Neural progenitor cell (in vitro differentiated cells): ENCODE measurements around the gene NCKAP5. TPM values are rescaled to one million over a fixed set of nuclear protein-coding genes. Genes with fewer than 3 reads are reported as not detected.

ENCODE experiments used
- DNase-seq: peaks from one replicate; pipeline ENCODE4 v3.0.0-alpha.2; 2016; ENCODE audit warnings: low spot score
- H2AFZ ChIP-seq: fragments of 200-600 bp; sonication (generic); replicated peaks from 2 replicates; pipeline ENCODE4 v1.6.1; 2016; ENCODE audit warnings: antibody characterized with exemption
- H3F3A ChIP-seq: fragments of 200-600 bp; sonication (generic); 2 replicates; pipeline ENCODE4 v1.6.1; 2016; ENCODE audit warnings: antibody characterized with exemption, low read depth
- H3K27ac ChIP-seq: fragments of 200-600 bp; sonication (generic); 2 replicates; pipeline ENCODE4 v1.5.1; 2016; ENCODE audit warnings: mild to moderate bottlenecking
- H3K27me3 ChIP-seq: fragments of 200-600 bp; sonication (generic); 2 replicates; pipeline ENCODE4 v1.6.1; 2016; ENCODE audit warnings: mild to moderate bottlenecking, moderate library complexity
- H3K36me3 ChIP-seq: fragments of 200-600 bp; sonication (generic); 2 replicates; pipeline ENCODE4 v1.5.1; 2016
- H3K4me1 ChIP-seq: fragments of 200-600 bp; sonication (generic); 2 replicates; pipeline ENCODE4 v1.6.1; 2016; ENCODE audit warnings: mixed run types
- H3K4me2 ChIP-seq: fragments of 200-600 bp; sonication (generic); 2 replicates; pipeline ENCODE4 v1.6.1; 2016
- H3K4me3 ChIP-seq: fragments of 200-600 bp; sonication (generic); 2 replicates; pipeline ENCODE4 v1.5.1; 2016
- H3K79me2 ChIP-seq: fragments of 200-600 bp; sonication (generic); 2 replicates; pipeline ENCODE4 v1.6.1; 2016; ENCODE audit warnings: low read depth
- H3K9ac ChIP-seq: fragments of 200-600 bp; sonication (generic); 2 replicates; pipeline ENCODE4 v1.6.1; 2016
- H3K9me3 ChIP-seq: fragments of 200-600 bp; sonication (generic); 2 replicates; pipeline ENCODE4 v1.5.1; 2016; ENCODE audit warnings: low read depth
- H4K20me1 ChIP-seq: fragments of 200-600 bp; sonication (generic); 2 replicates; pipeline ENCODE4 v1.6.1; 2016; ENCODE audit warnings: low read depth
- H3K27ac Mint-ChIP-seq: 3 replicates; pipeline ENCODE4 v1.8.0; 2021; ENCODE audit warnings: mixed read lengths
- H3K27me3 Mint-ChIP-seq: 2 replicates; pipeline ENCODE4 v1.8.0; 2022; ENCODE audit warnings: low read depth, mild to moderate bottlenecking, inconsistent platforms, moderate library complexity, mixed read lengths; ENCODE audit not compliant: insufficient read depth
- H3K36me3 Mint-ChIP-seq: 3 replicates; pipeline ENCODE4 v1.8.0; 2021; ENCODE audit warnings: mixed read lengths
- H3K4me1 Mint-ChIP-seq: 3 replicates; pipeline ENCODE4 v1.8.0; 2021; ENCODE audit warnings: mixed read lengths
- H3K4me3 Mint-ChIP-seq: 3 replicates; pipeline ENCODE4 v1.8.0; 2021; ENCODE audit warnings: mild to moderate bottlenecking, moderate library complexity, mixed read lengths
- H3K9me3 Mint-ChIP-seq: 3 replicates; pipeline ENCODE4 v1.8.0; 2020; ENCODE audit warnings: mixed read lengths
- CTCF ChIP-seq: fragments of 200-600 bp; sonication (generic); IDR thresholded peaks from 2 replicates; pipeline ENCODE4 v1.5.1; 2017; ENCODE audit warnings: antibody characterized with exemption, mild to moderate bottlenecking
- EZH2 ChIP-seq: fragments of 200-600 bp; sonication (generic); IDR thresholded peaks from 2 replicates; pipeline ENCODE4 v1.6.1; 2017; ENCODE audit warnings: antibody characterized with exemption, mild to moderate bottlenecking, moderate library complexity
- EZH2phosphoT487 ChIP-seq: fragments of 200-600 bp; sonication (generic); IDR thresholded peaks from 2 replicates; pipeline ENCODE4 v1.6.1; 2017; ENCODE audit warnings: antibody characterized with exemption
- total RNA-seq: library from RNA; depleted of rRNA; stranded (reverse); fragments of >200 nt; gene quantifications from 2 replicates; pipeline ENCODE4 v1.2.3, GENCODE V29; 2015; ENCODE audit warnings: low replicate concordance

The NCKAP5 gene
- total RNA-seq, 1 donor from 2014 or later, result 0.47 TPM

GRCh38 chr2:133431289-133431688 is 137.0 kb downstream of the NCKAP5 start:
- TF ChIP-seq EZH2 (no peak), EZH2phosphoT487 (no peak), CTCF (no peak)
- Histone ChIP-seq H3K4me3 (no peak overlapping the region), H3K4me2 (no peak overlapping the region), H3K36me3 (no peaks in the 10 kb centered on the region), H3K9me3 (no peaks in the 10 kb centered on the region), H2AFZ (peak overlapping the region; percentile 38), H3K27ac (no peak overlapping the region), H3K27me3 (no peaks in the 10 kb centered on the region), H3K9ac (no peak overlapping the region), H4K20me1 (no peaks in the 10 kb centered on the region), H3F3A (no peaks in the 10 kb centered on the region), H3K79me2 (no peaks in the 10 kb centered on the region), H3K4me1 (no peaks in the 10 kb centered on the region)
- no peak for DNase-seq
- no peaks in the 10 kb centered on the region for H3K27me3 Mint-ChIP-seq
- peaks cover 3% of the 10 kb centered on the region for H3K9me3 Mint-ChIP-seq
- peaks cover 2% of the 10 kb centered on the region for H3K36me3 Mint-ChIP-seq
- peaks cover 17% of the 10 kb centered on the region for H3K4me1 Mint-ChIP-seq
- H3K27ac Mint-ChIP-seq, result no peak overlapping the region
- no peak overlapping the region for H3K4me3 Mint-ChIP-seq

- H3K4me3 Mint-ChIP-seq, result no peak overlapping the region
- peaks cover 2% of the 10 kb centered on the region for H3K27me3 Mint-ChIP-seq
- H3K36me3 ChIP-seq, result no peaks in the 10 kb centered on the region
- no peak overlapping the region for H2AFZ ChIP-seq
- peak overlapping the region; percentile 3 for H3K27ac Mint-ChIP-seq
- no peak overlapping the region for H3K9ac ChIP-seq
- H3K4me1 Mint-ChIP-seq, result peaks cover 51% of the 10 kb centered on the region
- H3K27me3 ChIP-seq, result no peaks in the 10 kb centered on the region
- H3F3A ChIP-seq, result peaks cover 5% of the 10 kb centered on the region
- peaks cover 2% of the 10 kb centered on the region for H3K36me3 Mint-ChIP-seq
- H3K4me3 ChIP-seq, result no peak overlapping the region
- H3K9me3 Mint-ChIP-seq, result peaks cover 3% of the 10 kb centered on the region
- H4K20me1 ChIP-seq, result no peaks in the 10 kb centered on the region
- H3K9me3 ChIP-seq, result no peaks in the 10 kb centered on the region
- H3K79me2 ChIP-seq, result no peaks in the 10 kb centered on the region
- TF ChIP-seq EZH2phosphoT487 (no peak), CTCF (no peak), EZH2 (no peak)
- H3K4me2 ChIP-seq, result no peak overlapping the region
- H3K4me1 ChIP-seq, result peaks cover 17% of the 10 kb centered on the region
- H3K27ac ChIP-seq, result no peak overlapping the region
- no peak for DNase-seq
Measured at GRCh38 chr2:133426791-133427190, 141.5 kb downstream of the NCKAP5 start.

GRCh38 chr2:133425612-133426011 is 142.7 kb downstream of the NCKAP5 start:
- H2AFZ ChIP-seq, result no peak overlapping the region
- no peaks in the 10 kb centered on the region for H3K9me3 ChIP-seq
- H3K27ac ChIP-seq, result no peak overlapping the region
- Mint-ChIP-seq H3K4me3 (no peak overlapping the region), H3K4me1 (peaks cover 55% of the 10 kb centered on the region), H3K27me3 (peaks cover 2% of the 10 kb centered on the region), H3K36me3 (peaks cover 2% of the 10 kb centered on the region), H3K27ac (no peak overlapping the region), H3K9me3 (peaks cover 3% of the 10 kb centered on the region)
- H3K27me3 ChIP-seq, result no peaks in the 10 kb centered on the region
- H3F3A ChIP-seq, result peaks cover 12% of the 10 kb centered on the region
- H3K9ac ChIP-seq, result no peak overlapping the region
- no peak for DNase-seq
- H3K36me3 ChIP-seq, result no peaks in the 10 kb centered on the region
- no peak overlapping the region for H3K4me3 ChIP-seq
- no peak overlapping the region for H3K4me2 ChIP-seq
- H3K79me2 ChIP-seq, result no peaks in the 10 kb centered on the region
- TF ChIP-seq EZH2phosphoT487, result no peak
- TF ChIP-seq EZH2, result no peak
- no peak for TF ChIP-seq CTCF
- H3K4me1 ChIP-seq, result peaks cover 24% of the 10 kb centered on the region
- H4K20me1 ChIP-seq, result no peaks in the 10 kb centered on the region
